22Rv1 (cell line): ENCODE data around the gene S100Z.

ENCODE experiments used
- ZFX ChIP-seq: fragments of 450-650 bp; IDR thresholded peaks from 2 replicates; pipeline ENCODE4 v1.6.1; 2017; ENCODE audit warnings: antibody characterized with exemption, borderline replicate concordance
- TF ChIP-seq, protein P1 (sequence below): fragments of 450-650 bp; IDR thresholded peaks from 2 replicates; pipeline ENCODE4 v1.5.1; 2017; ENCODE audit warnings: mild to moderate bottlenecking

DNA sequence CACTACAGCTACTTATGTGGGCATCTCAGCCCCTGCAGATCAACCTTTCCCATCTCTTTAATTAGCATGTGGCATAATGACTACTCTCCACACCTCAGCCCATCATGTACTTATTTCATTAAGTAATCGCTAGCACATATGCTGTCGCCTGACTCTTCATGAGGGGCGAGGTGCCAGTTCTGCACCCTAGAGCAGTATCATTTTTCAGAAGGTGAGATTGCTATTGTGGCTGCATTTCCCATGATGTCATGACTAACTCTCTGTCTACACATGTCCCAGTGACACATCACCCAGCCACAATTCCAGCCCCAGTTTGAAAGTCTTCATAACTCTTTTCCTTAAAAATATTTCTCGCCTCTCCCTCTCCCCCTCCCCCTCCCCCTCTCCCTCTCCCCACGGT lies 38.6 kb upstream of the S100Z start:
- TF ChIP-seq, protein P1, sequence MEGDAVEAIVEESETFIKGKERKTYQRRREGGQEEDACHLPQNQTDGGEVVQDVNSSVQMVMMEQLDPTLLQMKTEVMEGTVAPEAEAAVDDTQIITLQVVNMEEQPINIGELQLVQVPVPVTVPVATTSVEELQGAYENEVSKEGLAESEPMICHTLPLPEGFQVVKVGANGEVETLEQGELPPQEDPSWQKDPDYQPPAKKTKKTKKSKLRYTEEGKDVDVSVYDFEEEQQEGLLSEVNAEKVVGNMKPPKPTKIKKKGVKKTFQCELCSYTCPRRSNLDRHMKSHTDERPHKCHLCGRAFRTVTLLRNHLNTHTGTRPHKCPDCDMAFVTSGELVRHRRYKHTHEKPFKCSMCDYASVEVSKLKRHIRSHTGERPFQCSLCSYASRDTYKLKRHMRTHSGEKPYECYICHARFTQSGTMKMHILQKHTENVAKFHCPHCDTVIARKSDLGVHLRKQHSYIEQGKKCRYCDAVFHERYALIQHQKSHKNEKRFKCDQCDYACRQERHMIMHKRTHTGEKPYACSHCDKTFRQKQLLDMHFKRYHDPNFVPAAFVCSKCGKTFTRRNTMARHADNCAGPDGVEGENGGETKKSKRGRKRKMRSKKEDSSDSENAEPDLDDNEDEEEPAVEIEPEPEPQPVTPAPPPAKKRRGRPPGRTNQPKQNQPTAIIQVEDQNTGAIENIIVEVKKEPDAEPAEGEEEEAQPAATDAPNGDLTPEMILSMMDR = no peak
- TF ChIP-seq ZFX = no peak
